Measurements from ENCODE around the gene MTHFD1L.
"Not testable (repeated sequence)": the region's sequence is repeated elsewhere in the genome, so short reads cannot be mapped to it uniquely, and the experiment has no call there.

DNA sequence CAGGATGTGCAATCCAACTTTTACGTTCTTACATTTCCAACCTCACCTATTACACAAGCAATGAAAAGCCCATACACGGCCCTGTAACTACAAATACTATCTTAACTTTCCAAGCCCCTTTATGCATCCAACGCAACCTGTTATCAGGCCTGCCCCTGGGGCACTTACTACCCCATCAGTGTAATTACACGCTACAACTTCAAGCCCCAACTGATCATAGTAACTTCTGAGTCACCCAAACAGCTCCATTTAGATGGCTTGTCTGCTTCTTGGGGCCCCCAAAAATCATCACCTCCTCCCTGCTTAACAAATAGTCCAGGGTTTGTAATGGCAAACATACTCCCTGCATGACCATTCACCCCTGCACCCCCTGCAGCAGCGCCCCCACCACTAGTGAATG, 11.1 kb upstream of the MTHFD1L start:
- not testable (repeated sequence) for TF ChIP-seq CTCF (IDR thresholded peaks at IDR 0.05; ENCODE audit: insufficient read depth, low read depth, low read length); EZH2 (IDR thresholded peaks at IDR 0.05; ENCODE audit: insufficient read depth, low read length)

Measured in astrocyte (in vitro differentiated cells and primary cell).